Activated CD4-positive, CD25-positive, alpha-beta regulatory T cell (primary cell): ENCODE data around the gene ACE.

ENCODE experiments used
- DNase-seq, 4 experiments: peaks; one replicate each; lab custom pipeline; 2025; lab: John Stamatoyannopoulos, UW

Gene ACE

DNA sequence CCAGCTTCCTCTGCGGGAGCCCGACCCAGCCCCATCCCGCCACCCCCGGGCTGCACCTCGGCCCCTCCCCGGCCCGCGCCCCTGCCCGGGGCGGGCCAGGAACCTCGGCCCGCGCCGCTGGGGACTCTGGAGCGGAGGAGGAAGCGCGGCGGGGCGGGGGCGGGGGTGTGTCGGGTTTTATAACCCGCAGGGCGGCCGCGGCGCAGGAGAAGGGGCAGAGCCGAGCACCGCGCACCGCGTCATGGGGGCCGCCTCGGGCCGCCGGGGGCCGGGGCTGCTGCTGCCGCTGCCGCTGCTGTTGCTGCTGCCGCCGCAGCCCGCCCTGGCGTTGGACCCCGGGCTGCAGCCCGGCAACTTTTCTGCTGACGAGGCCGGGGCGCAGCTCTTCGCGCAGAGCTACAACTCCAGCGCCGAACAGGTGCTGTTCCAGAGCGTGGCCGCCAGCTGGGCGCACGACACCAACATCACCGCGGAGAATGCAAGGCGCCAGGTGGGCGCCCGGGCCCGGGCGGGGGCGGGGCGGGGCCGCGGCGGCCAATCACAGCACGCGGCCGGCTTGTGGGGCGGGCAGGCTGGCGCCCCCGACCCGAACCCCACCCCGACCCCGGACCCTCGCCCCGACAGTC lies at the start of gene ACE:
ACE (plus strand) TSS at position 208 of the 626 bp plus-strand sequence; CDS start at position 242, 34 bp downstream.
- no peak for DNase-seq

DNA sequence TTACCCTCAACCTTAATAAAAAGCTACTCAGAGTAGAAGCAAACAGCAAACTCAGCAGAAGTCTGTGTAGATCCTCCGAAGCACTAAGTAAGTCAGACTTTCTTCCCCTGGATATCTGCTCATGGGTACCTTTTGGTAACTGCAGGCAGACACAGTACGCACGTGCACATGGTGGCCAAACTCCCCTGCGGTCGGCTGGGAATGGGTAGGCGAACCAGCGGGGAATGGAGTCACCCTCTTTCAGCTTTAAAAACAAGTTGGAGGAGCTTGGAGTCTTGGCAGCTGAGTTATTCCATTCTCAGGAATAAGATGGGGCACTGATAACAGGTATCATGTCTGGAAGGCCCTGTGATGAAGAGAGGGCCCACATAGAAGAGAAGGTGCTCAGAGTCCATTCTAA lies 47.1 kb upstream of the ACE start:
- DNase-seq = no peak

DNA sequence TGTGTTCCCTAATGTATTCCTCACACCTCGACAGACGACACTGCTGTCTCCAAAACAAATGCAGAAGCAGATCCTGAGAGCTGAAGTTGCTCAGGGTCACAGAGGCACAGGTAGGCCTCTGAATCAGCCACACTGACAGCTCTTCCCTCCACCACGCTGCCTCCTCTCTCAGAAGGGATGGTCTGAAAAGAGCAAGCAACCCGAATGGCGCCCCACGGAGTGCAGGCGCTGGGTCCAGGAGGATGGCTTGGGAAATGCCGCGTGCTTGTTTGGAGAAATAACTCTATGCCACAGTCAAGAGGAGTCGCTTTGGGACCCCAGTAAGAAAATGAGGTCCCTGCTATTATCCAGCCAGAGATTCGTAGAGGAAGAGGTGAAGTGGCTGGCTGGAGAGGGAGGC lies 46.6 kb upstream of the ACE start:
- DNase-seq = no peak

DNA sequence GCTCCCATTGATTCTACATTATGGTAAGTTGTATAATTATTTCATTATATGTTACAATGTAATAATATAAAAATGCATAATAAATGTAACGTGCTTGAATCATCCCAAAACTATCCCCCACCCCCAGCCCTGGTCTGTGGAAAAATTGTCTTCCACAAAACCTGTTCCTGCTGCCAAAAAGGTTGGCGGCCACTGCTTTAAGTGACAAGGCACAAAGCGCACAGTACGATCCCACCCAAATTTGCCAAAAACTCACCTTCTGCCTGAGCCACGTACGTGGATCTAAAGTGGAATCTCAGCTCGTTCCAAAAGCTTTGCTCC lies 45.3 kb upstream of the ACE start:
- no peak for DNase-seq

DNA sequence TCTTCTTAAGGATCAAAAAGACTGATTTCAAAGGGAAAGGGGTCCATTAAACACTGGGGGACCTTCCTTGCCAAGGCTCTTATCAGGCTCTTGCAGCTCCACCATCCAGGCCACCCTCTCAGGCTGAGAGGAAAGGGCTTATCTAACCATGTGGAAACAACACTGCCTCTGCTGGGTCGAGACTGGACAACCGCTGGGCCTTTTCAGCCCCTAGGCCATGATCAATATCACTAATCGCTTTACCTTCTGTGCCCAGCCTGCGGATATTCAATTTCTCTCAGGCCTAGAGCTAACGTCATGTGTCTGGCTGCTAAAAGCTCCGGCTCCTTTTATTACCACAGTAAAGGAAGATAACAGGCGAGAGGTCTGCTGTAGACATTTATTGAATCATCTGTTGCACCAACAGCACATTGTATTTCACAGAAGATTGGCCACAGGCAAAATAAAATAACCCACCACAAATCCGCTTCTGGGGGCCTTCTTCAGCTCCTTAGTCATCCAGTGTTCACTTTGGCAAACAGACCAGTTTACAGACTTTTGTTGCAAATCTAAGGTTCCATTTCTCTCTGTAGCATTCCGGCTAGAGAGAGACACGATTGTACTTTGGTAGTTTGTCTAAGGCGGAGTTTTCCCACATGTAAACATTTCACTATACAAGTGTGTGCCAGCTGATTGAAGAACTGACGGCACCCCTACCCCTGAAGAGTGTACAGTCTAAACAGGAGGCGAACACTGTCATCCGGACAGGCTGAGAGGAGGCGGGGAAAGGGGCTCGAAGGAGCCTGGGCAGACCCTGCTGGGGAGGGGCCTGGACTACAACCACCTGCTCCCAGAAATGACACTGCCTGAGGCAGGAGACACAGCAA lies 44.7 kb upstream of the ACE start:
- DNase-seq = no peak

DNA sequence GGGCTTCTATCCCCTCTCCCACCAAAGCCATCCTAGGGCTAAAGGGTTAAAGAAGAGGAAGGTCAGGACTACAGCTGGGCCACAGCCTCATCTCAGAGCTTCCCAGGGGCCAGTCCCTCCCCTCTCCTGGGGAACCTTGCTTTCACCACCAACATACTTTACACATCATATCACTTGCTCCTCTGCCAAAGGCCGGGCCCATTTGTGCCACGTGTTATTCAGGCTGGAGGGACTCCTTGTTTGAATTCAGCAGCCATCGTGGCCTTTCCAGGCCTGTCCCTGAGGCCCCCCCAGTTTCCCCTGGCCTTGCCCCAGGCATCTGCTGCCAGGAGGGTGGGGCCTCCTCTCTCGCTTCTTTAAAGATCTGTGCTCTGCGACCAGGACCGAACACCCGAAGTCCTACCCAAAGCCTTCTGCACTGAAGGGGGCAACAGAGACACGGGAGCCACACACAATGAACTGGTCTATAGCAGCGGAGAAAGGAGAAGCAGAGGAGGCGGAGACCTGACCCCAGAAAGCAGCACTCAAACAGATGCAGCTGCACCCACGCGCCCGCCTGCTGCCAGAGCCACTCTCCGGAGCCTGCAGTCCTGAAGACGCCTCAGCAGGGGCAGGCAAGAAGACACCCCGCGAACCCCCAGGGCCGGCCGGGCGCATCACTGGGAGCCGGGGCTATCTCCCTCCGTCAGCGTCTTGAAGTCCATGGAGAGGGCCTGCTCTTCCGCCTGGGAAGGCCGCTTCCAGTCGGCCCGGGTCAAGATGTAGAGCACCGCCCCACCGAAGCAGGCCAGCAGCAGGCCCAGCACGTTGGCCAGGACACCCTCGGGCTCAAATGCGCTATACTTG lies 42.9 kb upstream of the ACE start:
- no peak for DNase-seq

DNA sequence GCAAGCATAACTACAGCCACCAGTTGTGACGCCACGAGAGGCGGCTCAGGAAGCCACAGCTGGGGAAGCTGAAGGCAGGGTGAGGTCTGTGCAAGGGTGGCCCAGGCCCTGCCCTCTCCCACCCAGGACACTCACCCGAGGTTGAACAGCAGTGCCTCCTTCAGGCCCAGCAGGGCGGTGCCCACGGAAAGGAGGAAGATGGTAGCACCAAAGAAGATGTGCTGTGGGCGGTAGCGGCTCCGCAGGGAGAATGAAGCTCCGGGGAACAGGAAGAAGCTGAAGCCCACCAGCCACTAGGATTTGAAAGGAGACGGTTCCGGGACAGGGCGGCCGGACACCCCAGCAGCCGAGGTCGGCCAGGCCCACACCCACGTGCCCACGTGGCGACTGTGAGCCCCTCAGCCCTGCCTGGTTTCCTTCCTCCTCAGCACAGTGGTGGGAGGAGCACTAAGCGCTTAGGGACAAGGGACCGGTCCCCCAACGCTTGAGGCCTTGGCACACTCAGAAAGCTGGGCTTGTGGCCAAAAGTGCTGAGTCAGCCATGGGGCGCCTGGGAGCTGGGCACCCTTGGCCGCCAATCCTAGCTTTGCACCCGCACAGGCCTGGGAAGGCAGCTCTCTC lies 41.8 kb upstream of the ACE start:
- no peak for DNase-seq

DNA sequence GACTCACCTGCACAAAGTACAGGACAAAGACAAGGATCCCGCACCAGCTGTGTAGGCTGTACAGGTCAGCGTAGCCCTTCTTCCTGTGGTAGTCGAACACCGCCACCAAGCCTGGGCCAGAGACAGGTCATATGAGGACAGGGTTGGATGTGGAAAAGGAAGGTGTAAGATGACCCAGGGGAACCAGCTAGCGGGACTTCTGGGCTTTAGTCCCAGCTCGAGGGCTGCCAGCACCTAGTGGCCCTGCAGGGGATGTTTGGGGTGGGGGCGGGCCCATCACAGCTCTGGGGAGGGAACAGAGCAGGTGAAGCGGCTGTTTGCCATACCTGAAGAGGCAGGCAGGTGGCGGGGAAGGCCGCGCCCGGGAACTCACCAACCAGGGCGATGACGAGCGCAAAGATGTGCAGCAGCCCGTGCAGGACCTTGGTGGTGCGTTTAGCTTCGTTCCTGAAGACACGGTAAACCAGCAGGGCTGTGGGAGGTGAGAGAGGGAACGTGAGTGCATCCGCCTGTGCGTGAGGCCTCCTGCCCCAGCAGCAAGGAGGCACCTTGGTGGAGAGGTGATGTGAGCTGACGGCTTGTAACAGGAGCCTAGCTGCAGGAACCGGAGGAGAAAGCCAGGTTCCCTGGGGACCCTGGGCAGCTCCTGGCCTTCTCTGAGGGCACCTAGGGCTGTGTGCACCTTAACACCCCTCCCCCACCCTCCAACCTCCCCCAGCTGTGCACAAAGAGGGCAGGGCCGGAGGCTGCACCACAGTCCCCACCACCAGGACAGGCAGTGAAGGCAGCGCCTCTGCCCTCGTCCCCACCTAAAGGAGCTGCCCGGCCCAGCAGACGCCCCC lies 41.0 kb upstream of the ACE start:
- DNase-seq = no peak

DNA sequence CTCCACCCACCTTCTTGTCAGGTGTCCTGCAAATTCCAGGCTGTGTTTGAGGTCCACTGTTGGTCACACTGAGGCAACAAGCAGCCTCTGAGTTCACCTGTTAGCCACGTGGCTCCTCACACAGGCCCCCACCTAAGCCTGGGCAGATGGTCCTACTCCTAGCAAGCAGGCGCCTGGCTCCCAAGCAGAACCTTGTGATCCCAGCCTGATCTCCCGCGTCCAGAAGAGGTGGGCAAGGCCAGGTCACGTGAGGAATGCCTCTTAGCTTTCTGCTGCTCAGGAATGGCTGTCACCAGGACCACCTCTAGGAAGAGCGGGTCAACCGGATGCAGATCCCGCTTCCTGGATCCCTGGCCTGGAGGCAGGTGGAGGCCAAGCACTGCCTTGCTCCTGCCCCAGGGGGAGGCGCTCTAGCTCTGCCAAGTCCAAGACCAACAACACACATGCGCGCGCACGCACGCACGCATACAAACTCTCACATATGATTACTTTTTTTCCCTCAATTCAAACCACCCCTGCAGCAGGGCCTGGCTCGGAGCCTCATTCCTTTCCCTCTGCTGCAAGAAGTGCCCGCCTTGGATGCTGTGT lies 40.2 kb upstream of the ACE start:
- DNase-seq = no peak

DNA sequence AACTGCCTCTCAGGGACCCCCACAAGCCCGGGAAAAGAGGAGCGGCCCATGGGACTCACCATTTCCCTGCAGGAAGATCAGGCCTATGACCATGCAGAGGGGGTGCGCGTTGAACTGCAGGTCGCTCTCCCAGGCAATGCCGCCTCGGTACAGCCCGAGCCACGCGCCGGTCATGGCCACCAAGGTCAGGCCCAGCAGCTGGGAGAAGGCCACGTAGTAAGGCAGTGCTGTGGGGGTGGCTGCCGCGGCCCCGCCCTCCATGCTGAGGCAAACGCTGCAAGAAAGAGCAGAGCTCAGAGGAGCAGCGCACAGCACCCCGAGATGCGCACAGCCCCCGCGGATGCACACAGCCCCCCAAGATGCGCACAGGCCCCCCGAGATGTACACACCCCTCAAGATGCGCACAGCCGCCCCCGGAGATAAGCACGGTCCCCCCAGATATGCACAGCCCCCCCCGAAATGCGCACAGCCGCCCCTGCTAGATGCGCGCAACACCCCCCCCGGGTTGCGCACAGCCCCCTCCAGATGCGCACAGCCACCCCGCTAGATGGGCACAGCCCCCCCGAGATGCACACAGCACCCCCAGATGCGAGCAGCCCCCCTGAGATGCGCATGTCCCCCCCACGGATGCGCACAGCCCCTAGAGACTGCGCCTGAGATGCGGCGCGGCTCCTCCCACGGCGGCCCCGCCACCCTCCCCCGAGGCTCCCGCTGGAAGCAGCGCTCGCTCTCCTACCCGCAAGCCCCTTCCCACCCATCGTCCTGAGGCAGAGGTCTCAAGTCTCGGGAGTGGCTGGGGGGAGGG lies 39.4 kb upstream of the ACE start:
- no peak for DNase-seq

DNA sequence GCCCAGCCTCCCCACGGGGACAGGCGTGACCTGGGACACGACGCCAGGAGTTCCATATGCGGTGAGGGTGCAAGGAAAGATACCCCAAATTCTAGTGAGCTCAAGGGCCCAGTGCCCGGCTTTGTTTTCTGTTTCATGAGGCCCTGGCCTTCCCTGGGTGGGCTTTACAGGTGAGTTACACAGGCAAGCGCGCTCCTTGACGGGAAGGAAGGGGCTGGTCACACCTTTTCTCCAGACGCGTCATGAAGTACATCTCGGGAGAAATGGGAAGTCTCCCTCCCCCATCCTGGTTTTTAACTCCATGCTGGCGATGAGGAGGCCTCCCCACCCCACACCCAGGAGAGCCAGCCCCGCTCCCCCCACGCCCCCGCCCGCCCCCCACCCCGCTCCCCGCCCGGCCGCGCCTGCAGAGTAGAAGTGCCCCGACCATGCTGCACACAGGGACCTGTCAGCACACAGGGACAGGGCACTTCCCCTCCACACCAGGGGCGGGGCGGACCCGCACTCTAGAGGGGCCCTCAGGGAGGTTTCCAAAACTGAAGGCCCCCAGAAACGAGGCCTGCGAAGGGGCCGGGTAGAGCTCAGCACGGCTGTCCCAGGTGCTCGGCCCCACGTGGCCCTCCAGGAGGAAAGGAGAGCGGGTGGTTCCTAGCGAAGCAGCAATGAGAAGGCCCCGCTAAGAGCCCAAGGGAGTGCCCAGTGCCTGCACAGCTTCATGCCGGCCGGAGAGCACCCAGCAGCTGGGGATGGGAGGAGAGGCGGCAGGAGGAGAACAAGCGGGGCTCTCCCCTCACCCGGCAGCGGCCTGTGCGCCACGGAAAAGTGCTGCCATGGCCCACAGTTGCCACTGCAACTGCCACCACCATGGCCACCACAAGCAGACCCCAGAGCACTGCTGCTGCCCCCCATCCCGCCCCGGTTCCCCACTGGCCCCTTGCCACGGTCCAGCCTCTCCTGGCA lies 38.5 kb upstream of the ACE start:
- no peak for DNase-seq

DNA sequence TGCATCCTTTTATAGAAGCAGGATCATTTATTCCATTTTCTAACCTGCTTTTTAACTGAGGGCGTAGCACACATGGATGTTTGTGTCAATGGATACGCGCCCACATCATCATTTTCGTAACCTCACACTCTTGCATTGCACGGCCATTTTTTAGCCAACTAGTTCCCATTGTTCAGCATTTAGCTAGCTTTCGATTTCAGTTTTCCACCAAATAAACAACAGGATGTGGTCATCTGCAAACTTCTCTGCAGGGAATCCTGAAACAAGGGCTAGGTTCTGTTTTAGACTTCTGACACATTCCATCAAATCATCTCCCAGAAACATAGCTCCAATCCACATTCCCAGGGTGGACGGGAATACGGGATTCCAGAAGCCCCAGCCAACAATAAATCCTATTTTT lies 37.2 kb upstream of the ACE start:
- no peak for DNase-seq

DNA sequence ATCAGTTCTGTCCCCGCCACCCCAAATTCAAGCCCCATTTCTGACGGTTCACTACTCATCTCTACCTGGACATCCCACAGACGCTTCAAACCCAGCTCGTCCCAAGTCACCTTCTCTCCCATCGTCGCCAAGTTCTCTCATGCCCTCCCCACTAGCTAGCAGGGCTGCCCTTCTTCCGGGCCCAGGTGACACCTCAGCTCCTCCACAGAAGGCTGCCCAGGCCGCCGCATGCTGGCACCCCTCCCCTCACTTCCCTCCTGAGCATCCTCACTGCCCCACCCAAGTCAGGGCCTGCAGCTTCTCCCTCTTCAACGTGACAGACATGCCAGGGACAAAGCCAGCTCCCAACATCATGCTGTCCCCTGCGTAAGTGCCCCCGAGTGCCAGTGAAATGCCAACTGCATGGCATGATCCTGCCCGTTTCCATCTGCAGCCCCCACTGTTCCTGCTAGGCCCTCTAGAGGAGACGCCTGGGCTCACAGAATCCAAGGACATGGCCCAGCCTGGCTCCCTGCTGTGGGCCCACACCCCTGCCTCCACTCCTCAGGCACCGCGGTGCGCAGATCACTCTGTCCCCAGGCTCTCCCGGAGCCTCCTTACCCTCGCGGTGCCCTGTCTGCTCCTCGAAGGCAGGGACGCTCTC lies 36.6 kb upstream of the ACE start:
- no peak for DNase-seq

DNA sequence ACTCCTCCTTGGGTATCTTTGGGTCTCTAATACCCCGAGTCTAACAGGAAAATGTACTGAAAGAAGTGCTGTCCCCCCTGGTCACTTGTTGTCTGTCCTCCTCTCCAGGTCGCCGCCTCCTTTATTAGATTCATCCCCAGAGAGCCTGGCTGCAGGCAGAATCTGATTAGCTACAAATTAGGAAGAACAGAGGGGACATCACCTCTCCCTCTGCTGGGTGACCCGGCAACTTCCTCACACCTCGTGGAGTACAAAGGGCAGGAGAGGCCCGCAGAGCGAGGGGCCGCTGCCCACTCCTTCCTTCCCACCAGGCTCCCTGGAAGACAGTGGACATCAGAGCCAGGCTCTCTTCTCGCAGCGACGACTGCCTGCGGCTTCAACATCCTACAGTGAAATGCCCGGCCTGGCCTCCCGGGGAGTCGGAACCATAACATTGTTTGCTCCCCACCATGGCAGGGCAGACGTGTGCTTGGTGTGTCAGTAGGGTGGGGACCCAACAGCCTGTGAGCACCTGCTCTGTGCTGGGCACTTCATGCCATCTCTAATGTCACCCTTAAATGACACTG lies 36.0 kb upstream of the ACE start:
- DNase-seq = no peak

DNA sequence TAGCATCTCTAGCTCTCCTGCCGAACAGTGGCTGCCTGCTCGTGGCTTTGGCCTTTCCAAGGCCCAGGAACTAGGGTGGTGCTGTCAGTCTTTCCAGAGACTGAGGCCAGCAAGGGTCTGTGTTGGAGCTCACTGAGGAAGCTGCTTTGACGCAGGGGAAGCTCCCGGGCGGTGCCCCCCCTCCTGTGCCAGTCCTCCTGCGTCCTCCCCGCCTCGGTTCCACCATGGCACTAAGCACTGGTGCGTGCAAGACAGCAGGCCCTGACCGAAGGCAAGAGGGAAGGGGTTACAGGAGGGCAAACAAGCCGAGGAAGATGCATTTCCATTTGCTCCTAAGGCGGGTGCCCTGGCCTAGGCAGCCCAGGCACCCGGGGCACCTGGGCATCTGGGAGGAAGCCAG lies 35.2 kb upstream of the ACE start:
- no peak for DNase-seq

DNA sequence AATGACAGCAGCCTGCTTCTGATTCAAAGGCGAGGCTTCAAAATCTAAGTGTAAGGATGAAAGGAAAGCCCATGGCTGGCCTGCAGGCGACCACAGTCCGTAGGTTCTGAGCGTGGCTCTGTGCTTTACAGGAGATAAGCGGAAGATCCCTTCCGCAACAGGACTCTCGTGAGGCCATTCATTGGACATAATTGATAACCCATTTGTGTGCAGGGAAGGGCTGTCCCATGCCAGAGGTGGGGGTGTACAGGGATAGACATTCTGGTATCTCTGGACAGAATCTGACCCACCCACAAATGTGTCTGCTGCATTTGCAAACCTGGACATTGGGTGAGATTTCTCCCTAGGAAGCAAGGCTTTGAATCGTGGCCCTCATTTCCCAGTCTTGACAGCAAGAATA lies 34.8 kb upstream of the ACE start:
- no peak for DNase-seq

DNA sequence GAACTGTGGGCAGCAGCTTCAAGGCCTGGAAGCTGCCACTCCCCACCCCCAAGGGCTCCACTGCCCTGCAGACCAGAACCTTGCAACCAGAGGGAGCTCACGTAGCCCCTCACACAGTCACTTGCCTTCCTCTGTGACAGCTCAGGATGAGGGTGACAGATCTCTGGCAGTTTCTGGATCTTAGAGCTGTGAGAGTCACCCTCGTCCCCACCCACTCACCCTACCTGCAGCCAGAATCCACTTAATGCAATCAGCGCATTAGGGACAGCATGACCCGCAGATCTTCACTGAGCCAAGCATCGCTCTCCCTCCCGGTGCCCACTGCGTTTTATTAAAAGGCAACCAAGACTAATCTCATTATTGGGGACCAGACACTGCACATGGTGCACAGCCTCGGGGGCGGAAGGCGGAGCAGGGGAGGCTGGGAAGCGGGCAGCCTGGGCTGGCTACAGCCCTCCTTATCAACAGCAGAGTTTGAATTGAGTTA lies 34.3 kb upstream of the ACE start:
- DNase-seq = no peak

DNA sequence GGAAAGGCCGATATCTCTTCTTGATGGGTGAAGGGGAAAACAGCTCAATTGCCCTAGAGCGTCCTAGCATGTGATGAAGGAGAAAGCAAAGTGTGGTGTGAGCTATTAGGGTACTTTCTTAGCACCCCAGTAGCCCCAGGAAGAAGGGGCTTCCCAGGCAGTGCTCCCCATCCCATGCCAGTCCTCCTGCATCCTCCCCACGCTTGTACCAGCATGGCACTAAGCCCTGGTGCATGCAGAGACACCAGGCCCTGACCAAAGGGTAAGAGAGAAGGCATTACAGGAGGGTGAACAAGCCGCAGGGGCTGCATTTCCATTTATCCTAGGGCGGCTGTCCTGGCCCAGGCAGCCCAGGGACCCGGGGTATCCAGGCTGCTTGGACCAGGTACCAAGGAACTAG lies 33.8 kb upstream of the ACE start:
- no peak for DNase-seq
